IPS-NIHi11 (cell line): ENCODE measurements around the gene FLNA.
"Not testable (repeated sequence)": the region's sequence is repeated elsewhere in the genome, so short reads cannot be mapped to it uniquely, and the experiment has no call there.

Source experiments
- DNase-seq: peaks from one replicate; pipeline ENCODE4 v3.0.0; 2012; ENCODE audit warnings: mixed read lengths, low spot score

The FLNA gene, protein sequence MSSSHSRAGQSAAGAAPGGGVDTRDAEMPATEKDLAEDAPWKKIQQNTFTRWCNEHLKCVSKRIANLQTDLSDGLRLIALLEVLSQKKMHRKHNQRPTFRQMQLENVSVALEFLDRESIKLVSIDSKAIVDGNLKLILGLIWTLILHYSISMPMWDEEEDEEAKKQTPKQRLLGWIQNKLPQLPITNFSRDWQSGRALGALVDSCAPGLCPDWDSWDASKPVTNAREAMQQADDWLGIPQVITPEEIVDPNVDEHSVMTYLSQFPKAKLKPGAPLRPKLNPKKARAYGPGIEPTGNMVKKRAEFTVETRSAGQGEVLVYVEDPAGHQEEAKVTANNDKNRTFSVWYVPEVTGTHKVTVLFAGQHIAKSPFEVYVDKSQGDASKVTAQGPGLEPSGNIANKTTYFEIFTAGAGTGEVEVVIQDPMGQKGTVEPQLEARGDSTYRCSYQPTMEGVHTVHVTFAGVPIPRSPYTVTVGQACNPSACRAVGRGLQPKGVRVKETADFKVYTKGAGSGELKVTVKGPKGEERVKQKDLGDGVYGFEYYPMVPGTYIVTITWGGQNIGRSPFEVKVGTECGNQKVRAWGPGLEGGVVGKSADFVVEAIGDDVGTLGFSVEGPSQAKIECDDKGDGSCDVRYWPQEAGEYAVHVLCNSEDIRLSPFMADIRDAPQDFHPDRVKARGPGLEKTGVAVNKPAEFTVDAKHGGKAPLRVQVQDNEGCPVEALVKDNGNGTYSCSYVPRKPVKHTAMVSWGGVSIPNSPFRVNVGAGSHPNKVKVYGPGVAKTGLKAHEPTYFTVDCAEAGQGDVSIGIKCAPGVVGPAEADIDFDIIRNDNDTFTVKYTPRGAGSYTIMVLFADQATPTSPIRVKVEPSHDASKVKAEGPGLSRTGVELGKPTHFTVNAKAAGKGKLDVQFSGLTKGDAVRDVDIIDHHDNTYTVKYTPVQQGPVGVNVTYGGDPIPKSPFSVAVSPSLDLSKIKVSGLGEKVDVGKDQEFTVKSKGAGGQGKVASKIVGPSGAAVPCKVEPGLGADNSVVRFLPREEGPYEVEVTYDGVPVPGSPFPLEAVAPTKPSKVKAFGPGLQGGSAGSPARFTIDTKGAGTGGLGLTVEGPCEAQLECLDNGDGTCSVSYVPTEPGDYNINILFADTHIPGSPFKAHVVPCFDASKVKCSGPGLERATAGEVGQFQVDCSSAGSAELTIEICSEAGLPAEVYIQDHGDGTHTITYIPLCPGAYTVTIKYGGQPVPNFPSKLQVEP (N-terminal part only)

GRCh38 chrX:154374313-154375155, at the start of gene FLNA:
FLNA (minus strand) TSS chrX:154374634; CDS start chrX:154371245, 3,389 bp downstream.
- DNase-seq = no peak

- DNase-seq = no peak
Measured at GRCh38 chrX:154420402-154420756, 45.9 kb upstream of the FLNA start.

DNA sequence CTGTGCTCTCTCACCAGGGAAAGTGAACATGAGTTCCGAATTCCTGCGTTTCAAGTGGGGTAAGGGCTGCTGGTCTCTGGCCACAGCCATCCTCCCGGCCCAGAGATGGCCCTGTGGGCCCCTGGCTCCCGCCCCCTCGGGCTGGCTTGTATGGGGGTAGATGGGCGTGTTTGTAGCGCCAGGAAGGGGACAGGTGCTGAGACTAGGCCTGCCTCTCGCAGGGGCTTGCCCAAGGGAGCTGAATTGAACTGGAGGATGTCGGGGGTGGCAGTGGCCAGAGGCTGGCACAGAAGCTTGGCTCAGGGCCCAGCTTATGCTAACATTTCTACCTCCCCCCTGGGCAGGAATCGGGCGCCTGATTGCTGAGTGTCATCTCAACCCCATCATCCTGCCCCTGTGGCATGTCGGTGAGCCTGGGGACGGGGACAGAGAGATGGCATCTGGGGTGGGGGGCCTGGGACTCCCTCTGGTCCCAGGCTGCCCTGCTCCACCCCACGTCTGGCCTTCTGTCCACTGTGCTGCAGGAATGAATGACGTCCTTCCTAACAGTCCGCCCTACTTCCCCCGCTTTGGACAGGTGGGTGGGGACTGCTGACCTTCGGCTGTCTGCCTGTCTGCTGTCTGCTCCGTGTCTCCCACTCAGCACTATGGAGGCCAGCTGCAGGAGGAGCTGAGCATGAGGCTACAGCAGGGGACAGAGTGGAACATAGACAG, 45.4 kb upstream of the FLNA start:
- no peak for DNase-seq

- DNase-seq = no peak
Measured at GRCh38 chrX:154419189-154419588, 44.8 kb upstream of the FLNA start.

- no peak for DNase-seq
Measured at GRCh38 chrX:154417157-154417556, 42.7 kb upstream of the FLNA start.

GRCh38 chrX:154413142-154413541, 38.7 kb upstream of the FLNA start:
- no peak for DNase-seq

DNA sequence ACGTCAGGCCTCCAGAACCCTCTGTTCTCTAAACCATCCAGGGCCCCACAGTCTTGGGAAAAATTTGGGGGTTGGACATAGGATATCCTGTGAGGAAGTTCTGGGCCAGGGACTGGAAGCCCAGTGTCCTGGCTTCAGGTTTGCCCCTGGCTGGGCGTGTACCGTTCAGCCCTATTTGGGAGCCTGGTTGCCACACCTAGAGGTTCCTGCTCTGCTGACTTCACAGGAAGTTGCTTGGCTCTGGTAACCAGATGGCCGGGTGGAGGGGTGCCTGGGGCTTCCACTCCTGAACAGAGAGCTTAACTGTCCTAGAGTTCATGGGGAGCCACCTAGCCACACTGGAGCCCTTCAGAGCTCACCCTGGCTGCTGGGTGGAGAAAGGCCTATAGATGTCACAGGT, 38.0 kb upstream of the FLNA start:
- no peak for DNase-seq

- DNase-seq = peak; percentile 82
Measured at GRCh38 chrX:154411981-154412340, 37.5 kb upstream of the FLNA start.

GRCh38 chrX:154409222-154409871, 34.9 kb upstream of the FLNA start, which contains the start of gene DNASE1L1:
DNASE1L1 (minus strand) TSS chrX:154409254; CDS start chrX:154405568, 3,686 bp downstream.
- peak; percentile 71 for DNase-seq

DNA sequence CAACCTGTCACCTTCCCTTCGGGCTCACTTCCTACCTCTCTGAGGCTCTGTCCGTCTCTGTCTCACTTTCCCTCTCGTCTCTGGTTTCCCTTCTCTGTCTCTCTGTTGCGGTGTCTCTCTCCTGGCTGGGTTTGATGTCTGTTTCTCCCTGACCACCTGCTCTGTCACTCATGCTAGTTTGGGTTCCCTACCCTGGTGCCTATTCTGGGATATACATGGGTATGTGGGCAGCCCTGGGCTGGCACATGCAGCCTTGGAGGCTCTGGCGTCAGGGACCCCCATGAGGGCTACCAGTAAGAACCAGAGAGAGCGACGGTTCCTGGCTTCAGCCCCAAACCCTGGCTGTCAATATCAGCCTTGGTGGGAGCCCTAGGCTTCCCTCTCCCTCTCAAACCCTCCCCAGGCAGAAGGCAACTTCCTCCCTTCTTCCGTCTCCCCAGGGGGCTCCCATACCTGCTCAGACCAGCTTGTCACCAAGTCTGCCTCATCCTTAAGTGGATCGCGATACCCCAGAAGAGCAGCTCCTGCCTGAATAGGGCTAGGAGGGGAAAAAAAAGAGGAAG, 34.3 kb upstream of the FLNA start:
- no peak for DNase-seq

DNA sequence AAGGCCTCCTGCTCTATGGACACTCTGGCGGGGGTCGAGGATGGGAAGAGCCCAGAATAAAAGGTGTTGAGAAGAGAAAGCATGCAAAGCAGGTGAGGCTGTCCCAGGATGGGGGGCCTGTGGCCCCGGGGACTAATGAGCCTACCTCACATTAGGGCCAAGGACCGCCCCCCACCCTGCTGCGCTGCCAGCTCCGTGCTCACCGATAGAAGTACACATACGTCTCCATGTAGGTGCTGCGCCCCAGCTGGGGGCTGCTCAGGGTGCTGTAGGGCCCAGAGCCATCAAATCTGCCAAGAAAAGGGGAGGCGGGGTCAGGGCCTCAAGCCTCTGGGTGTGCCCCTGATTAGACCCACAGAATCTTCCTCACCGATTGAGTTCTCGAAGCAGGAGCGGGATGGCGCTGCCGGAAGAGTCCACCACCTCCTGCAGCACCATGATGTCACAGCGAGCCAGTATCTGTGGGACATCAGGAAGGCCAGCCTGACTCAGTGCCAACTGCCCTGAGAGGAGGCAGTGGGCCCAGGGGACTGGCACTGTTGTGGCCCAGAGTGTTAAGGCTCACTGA, 30.3 kb upstream of the FLNA start:
- no peak for DNase-seq

GRCh38 chrX:154403858-154404257, 29.4 kb upstream of the FLNA start:
- no peak for DNase-seq

DNA sequence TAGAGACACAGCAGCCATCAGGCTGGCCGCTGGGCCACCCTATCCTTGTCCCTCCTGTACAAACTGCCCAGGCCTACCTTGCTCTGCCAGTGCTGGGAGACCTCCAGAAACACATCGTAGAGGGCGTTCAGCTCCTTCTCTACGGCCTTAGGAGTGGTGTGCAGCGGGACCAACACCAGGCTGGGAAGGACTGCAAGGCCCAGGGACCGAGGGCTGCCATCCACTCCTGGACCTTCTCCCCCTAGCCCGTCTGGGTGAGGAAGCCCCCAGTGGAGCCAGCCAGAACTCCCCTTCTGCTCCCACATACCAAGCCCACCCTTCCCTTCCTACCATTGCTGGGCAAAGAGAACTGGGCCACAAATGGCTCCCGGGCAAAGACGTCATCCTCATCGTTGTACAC, 28.8 kb upstream of the FLNA start:
- DNase-seq = no peak

- no peak for DNase-seq
Measured at GRCh38 chrX:154402622-154403127, 28.2 kb upstream of the FLNA start.

DNA sequence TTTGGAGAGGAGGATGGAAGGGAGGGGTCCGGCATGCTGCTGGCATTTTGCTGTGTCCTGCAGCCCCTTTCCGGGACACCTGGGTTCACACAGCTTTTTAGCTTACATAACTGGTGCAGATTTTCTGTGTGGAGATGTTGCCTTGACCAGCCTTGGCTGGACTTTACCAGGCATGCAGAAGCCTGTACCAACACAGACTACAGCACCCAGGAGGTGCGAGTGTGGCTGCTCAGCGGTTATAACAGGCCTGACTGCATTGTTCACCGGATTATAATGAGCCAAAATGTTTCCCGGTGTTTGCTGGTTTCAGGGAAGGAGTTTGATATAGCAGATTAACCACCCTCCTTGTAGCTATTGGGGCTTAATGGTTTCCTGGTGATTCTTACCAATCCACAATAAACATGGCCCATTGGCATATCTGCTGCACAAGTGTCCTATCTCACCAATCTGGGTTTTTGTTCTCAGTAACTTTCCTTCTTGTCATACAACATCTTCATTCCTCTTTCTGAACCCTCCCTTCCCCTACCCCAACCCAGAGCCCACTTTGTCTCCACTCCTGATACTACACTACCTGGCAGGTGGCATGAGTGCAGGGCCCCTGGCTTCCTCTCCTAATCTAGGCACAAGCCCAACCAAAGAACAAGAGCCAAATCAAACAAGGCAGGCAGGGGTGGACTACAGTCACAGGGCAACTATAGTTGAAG, 27.6 kb upstream of the FLNA start:
- DNase-seq = no peak

DNA sequence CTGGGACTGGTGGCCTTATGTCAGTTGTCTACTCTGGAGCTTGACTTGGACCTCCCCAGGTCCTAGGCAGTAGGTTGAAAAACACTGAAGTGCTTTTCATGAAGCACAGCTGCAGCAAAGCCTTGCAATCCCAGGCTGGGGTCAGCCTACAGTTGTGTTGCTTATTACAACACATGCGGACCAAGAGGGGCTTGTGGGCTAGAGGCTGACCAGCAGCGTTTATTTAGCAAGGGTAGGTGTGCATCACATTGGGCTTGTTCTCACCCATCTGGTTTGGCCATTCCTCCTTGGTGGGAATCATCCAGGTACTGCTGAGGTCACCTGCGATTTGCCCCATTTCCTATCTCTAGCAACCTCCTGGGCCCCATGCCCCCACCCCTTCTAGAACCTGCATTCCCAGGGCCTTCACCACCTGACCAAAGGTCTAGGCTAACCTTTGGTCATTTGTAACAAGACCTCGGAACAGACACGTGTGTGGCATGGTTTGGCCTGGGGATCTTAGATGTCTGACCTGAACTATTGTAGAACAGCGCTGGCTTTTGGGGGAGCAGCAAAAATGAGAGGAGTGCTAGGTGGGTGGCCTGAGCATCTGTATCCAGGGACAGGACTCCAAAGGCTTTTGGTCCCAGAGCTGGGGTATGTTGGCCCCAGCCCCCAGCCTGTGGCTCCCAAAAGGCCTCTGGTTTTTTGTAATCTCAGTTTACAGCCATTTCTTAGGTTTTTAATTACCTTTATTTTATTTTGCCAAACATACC, 26.8 kb upstream of the FLNA start:
- no peak for DNase-seq

GRCh38 chrX:154400369-154400817, 26.0 kb upstream of the FLNA start:
- not testable (repeated sequence) for DNase-seq
